ENCODE measurements around the gene ZNF593OS. TPM values are rescaled to one million over a fixed set of nuclear protein-coding genes. Genes with fewer than 3 reads are reported as not detected.

Gene ZNF593OS
- total RNA-seq, 1 experiment from 2014 or later, result not detected

DNA sequence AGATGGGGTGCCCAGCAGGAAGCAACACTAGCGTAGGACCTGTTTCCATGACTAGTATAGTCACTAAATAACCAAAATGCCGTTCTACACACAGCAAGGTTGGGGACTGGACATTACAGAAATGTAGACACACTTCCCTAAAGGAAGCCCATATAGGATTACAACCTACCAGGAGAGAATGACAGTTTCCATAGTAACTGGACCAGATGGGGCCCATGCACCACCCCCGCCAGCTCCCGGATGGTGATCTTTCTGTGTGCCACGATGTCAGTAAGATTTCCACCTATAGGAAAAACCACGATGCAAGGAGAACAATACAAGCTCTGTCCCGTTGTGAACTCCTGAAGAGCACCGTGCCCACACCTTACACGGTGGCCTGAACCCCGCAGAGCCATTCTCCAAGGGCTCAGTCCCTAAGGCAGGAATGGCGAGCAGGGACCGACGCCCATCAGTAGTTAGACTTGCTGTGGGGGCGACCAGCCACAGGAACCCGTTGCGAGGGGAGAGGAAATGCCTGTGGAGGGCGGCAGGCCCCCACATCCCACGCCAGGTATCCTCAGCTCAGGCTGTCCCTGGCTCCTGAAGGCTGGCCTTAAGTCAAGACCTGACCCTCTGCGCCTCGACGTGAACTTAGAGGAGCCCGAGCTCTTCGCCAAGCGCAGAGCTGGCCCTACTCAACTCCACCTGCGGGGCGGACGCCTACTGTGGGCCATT lies 48.7 kb upstream of the ZNF593OS start:
- H3K9ac ChIP-seq (ENCODE audit: extremely low read depth, insufficient read length, low read length), result no peak overlapping the region
- no peak overlapping the region for H3K4me3 Mint-ChIP-seq
- no peaks in the 10 kb centered on the region for H3K9me3 Mint-ChIP-seq
- H3K23me2 ChIP-seq (ENCODE audit: insufficient read length, low read depth, low read length, poor library complexity, severe bottlenecking), result peaks cover 5% of the 10 kb centered on the region
- H3K4ac ChIP-seq (ENCODE audit: low read depth, low read length), result no peak overlapping the region
- H3K27ac Mint-ChIP-seq, result no peak overlapping the region
- no peak overlapping the region for H3K4me2 ChIP-seq (ENCODE audit: insufficient read depth, insufficient read length, low read length)
- no peak overlapping the region for H3K14ac ChIP-seq (ENCODE audit: insufficient read depth, low read length)
- H2BK12ac ChIP-seq (ENCODE audit: insufficient read length, low read depth, low read length), result no peak overlapping the region
- H4K8ac ChIP-seq (replicated peaks; ENCODE audit: insufficient read length, low read depth, low read length), result no peak overlapping the region
- no peaks in the 10 kb centered on the region for H4K20me1 ChIP-seq (ENCODE audit: control insufficient read depth, insufficient read depth, insufficient read length)
- no peak for DNase-seq
- H2BK5ac ChIP-seq (ENCODE audit: insufficient read length, low read length), result no peak overlapping the region
- H3K27ac ChIP-seq (ENCODE audit: insufficient read length, low read depth, low read length), result no peak overlapping the region
- no peak overlapping the region for H3K18ac ChIP-seq (ENCODE audit: insufficient read length, low read depth, low read length)
- no peaks in the 10 kb centered on the region for H3K27me3 ChIP-seq (ENCODE audit: insufficient read depth, low read length)
- H3K79me2 ChIP-seq (ENCODE audit: insufficient read depth, low read length), result no peaks in the 10 kb centered on the region
- H3K9me3 ChIP-seq (ENCODE audit: control insufficient read depth, low read depth, low read length), result no peaks in the 10 kb centered on the region
- H2AFZ ChIP-seq (ENCODE audit: low read length), result no peak overlapping the region
- no peak overlapping the region for H2BK15ac ChIP-seq (ENCODE audit: low read depth, low read length)
- no peak overlapping the region for H2BK120ac ChIP-seq (ENCODE audit: low read depth, low read length, poor library complexity, severe bottlenecking)
- peaks cover 14 to 17% of the 10 kb centered on the region in 2 experiments for H3K4me1 Mint-ChIP-seq
- no CpG with 5 or more reads among the region's 27 CpGs for WGBS (ENCODE audit: extremely low coverage, insufficient read length, low lambda C conversion rate)
- no peaks in the 10 kb centered on the region for H3K4me1 ChIP-seq (ENCODE audit: insufficient read depth, low read length)
- TF ChIP-seq, protein P1, sequence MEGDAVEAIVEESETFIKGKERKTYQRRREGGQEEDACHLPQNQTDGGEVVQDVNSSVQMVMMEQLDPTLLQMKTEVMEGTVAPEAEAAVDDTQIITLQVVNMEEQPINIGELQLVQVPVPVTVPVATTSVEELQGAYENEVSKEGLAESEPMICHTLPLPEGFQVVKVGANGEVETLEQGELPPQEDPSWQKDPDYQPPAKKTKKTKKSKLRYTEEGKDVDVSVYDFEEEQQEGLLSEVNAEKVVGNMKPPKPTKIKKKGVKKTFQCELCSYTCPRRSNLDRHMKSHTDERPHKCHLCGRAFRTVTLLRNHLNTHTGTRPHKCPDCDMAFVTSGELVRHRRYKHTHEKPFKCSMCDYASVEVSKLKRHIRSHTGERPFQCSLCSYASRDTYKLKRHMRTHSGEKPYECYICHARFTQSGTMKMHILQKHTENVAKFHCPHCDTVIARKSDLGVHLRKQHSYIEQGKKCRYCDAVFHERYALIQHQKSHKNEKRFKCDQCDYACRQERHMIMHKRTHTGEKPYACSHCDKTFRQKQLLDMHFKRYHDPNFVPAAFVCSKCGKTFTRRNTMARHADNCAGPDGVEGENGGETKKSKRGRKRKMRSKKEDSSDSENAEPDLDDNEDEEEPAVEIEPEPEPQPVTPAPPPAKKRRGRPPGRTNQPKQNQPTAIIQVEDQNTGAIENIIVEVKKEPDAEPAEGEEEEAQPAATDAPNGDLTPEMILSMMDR (conservative IDR thresholded peaks at IDR 0.05), result no peak
- H3K23ac ChIP-seq (ENCODE audit: insufficient read length, low read depth, low read length), result no peak overlapping the region
- no peak overlapping the region for H4K5ac ChIP-seq (ENCODE audit: insufficient read length, low read depth, low read length)
- H3K56ac ChIP-seq (ENCODE audit: insufficient read length, low read depth, low read length), result no peak overlapping the region
- no peaks in the 10 kb centered on the region for H3K79me1 ChIP-seq (ENCODE audit: insufficient read depth, low read depth, low read length, poor library complexity, severe bottlenecking)
- no peak overlapping the region for H2AK5ac ChIP-seq (ENCODE audit: insufficient read length, low read length)
- no peak overlapping the region for H2BK20ac ChIP-seq (ENCODE audit: low read depth, low read length, poor library complexity, severe bottlenecking)
- H3T11ph ChIP-seq (ENCODE audit: low read length), result no peak overlapping the region
- peaks cover 24% of the 10 kb centered on the region for H3K27me3 Mint-ChIP-seq (ENCODE audit: low read depth)
- no peaks in the 10 kb centered on the region for H3K36me3 Mint-ChIP-seq (ENCODE audit: insufficient read depth in 1 of 3, low read depth in 3 of 3)
- no peak overlapping the region for H4K91ac ChIP-seq (ENCODE audit: insufficient read length, low read depth, low read length)

Measured in H9 (cell line).